HCT116 (cell line): Measurements from ENCODE around the gene RRAS2.

ENCODE experiments used
- CEBPB ChIP-seq: IDR thresholded peaks from 2 replicates; pipeline ENCODE4 v1.6.1; 2012; ENCODE audit warnings: low read depth
- CTCF ChIP-seq, 3 experiments: fragments of 200-600 bp in 1 of 3; sonication (generic) in 1 of 3; IDR thresholded peaks in 2 of 3; conservative IDR thresholded peaks in 1 of 3; 2 replicates each; pipeline ENCODE4 v1.5.1; 2012 to 2017; ENCODE audit warnings: low read depth in 2 of 3, low read length in 2 of 3, antibody characterized with exemption in 1 of 3, borderline replicate concordance in 1 of 3, control low read depth in 1 of 3, mild to moderate bottlenecking in 1 of 3, mixed read lengths in 1 of 3, mixed run types in 1 of 3, moderate library complexity in 1 of 3; ENCODE audit not compliant: insufficient read depth in 1 of 3
- EGR1 ChIP-seq: IDR thresholded peaks from 2 replicates; pipeline ENCODE4 v1.6.1; 2012; ENCODE audit warnings: low read depth
- EZH2phosphoT487 ChIP-seq: fragments of 200-600 bp; IDR thresholded peaks from 2 replicates; pipeline ENCODE4 v1.6.1; 2018; ENCODE audit warnings: antibody characterized with exemption, borderline replicate concordance
- FOSL1 ChIP-seq: IDR thresholded peaks from 2 replicates; pipeline ENCODE4 v1.6.1; 2012; ENCODE audit warnings: low read depth
- MAX ChIP-seq: IDR thresholded peaks from 2 replicates; pipeline ENCODE4 v1.6.1; 2012
- POLR2A ChIP-seq: IDR thresholded peaks from 2 replicates; pipeline ENCODE4 v1.7.0; 2011; ENCODE audit warnings: borderline replicate concordance; ENCODE audit not compliant: insufficient read depth, insufficient read length; ENCODE audit errors: extremely low read depth
- POLR2AphosphoS5 ChIP-seq: IDR thresholded peaks from 2 replicates; pipeline ENCODE4 v1.6.1; 2011; ENCODE audit warnings: mild to moderate bottlenecking, low read depth, low read length, moderate library complexity
- REST ChIP-seq: IDR thresholded peaks from 2 replicates; pipeline ENCODE4 v1.6.1; 2012; ENCODE audit warnings: low read depth
- SP1 ChIP-seq: IDR thresholded peaks from 2 replicates; pipeline ENCODE4 v1.6.1; 2012; ENCODE audit warnings: low read depth
- ZFX ChIP-seq: fragments of 450-650 bp; IDR thresholded peaks from 2 replicates; pipeline ENCODE4 v1.6.1; 2017
- ZNF274 ChIP-seq: fragments of 200-500 bp; sonication (Bioruptor generic); IDR thresholded peaks from 2 replicates; pipeline ENCODE4 v1.6.1; 2014; ENCODE audit warnings: mild to moderate bottlenecking, low read depth, low read length, inconsistent platforms

GRCh38 chr11:14323118-14323676, 35.8 kb downstream of the RRAS2 start:
- TF ChIP-seq CTCF (IDR thresholded peaks at IDR 0.05 in 2 of 3, conservative IDR thresholded peaks at IDR 0.05 in 1 of 3; ENCODE audit: borderline replicate concordance in 1 of 3, insufficient read depth in 1 of 3, low read depth in 2 of 3, low read length in 2 of 3) = no peak
- TF ChIP-seq FOSL1 = no peak
- no peak for TF ChIP-seq EZH2phosphoT487
- TF ChIP-seq EGR1 = no peak
- TF ChIP-seq CEBPB = no peak
- no peak for TF ChIP-seq POLR2A
- no peak for TF ChIP-seq POLR2AphosphoS5
- no peak for TF ChIP-seq MAX
- no peak for TF ChIP-seq SP1
- no peak for TF ChIP-seq ZNF274
- TF ChIP-seq ZFX = no peak
- TF ChIP-seq REST = no peak
